ENCODE results near the gene ARHGDIA.
"Not testable (repeated sequence)": the region's sequence is repeated elsewhere in the genome, so short reads cannot be mapped to it uniquely, and the experiment has no call there.

ARHGDIA gene

DNA sequence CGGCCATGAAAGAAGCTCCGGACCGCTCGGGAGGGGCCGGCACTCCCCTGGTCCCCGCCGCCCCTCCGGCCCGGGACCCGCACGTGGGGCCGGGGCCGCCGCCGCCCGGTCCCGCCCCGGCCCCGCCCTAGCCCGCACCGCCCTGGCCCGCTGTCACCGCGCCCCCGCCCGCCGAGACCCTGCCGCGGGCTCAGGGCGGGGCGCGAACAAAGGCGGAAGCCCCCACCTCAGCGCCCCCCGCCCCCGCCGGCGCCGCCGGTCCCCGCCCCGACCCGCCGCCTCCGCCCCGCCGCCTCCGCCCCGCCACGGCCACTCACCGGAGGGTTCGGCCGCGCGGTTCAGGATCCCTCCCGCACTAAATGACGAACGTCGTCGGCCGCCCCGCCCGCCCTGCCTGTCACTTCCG is at the start of gene ARHGDIA:
ARHGDIA (minus strand) TSS at position 357 of the 406 bp plus-strand sequence. CDS start 1,407 bp downstream, outside the sequence.
- no peak for DNase-seq

DNA sequence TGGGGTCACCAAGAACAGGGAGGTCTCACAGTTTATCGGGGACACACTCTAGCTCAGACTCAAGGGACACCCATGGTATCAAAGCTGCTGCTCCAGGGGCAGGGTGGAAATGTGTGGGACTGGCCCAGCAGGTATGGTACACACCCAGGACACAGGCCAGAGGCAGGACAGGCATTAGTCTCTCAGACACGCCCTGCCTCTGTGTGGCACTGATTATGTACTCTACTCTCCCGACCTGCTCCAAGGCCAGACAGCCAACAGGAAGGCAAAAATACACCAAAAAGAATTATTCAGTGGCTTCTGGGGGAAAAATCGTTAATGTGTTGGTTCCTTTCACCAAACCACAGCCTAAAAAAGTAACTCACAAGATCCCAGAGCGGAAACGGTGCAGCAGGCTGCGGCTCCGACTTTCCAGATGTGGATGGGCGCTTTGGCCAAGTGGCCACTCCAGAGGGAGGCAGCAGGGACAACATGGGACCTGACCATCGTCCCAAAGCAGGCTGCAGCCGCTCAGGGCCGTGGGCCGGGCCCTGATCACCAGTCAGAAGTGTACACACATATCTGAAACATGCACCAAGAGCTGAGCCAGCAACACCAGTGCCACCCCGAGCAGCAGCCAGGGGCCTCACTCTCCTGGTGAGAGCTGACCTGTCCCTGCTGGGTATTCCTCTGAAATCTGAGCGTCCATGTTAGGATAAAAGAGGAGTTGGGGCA is 47.9 kb upstream of the ARHGDIA start:
- DNase-seq: no peak

DNA sequence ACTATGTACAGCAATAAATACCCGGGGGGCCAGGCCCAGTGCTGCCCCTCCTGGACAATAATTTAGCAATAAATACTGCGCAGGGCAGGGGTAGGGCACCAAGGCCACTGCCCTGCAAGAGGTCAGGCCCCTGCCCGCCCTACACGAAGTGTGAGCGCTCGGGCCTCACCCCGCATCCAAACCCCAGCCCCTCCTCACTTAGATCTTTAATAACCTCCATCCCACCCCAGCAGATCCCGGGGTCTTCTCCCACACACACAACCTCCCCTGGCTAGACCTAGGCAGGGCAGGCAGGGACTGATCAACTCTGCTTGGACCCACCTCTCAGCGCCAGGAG is 47.2 kb upstream of the ARHGDIA start:
- not testable (repeated sequence) for DNase-seq

DNA sequence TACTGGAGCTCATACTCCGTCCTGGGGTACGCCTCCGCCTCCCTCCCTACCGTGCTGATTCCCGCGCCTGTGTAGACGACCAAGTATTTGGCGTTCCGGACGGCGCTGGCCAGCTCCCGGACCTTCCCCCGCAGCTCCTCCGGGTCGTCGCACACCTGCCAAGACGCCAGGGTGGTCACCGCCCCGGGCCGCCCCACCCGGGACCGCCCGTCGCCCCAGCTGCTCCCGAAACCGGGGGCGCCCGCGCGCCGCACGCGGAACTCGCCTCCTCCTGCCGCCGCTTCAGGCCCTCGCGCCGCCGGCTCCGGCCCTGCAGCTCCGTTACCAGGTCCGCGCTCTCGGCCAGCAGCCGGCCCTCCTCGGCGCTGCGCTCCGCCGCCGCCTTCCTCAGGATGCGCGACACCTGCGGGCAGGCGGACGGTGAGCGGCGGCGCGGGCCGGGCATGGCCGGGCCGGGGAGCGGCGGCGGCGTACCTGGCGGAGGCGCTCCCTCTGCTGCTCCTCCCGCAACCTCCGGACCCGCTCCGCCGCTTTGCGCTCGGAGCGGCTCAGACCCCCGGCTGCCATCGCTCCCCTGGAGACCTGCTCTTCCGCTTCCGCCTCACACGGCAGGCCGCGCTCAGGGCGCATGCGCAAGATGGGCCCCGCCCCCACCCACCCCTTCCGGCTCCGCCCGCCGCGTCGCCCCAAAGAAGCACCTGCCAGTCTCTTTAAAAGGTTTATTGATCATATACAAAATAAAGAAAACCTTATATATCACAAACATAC is 46.6 kb upstream of the ARHGDIA start, which contains the start of gene SIRT7:
SIRT7 (minus strand) TSS at position 612 of the 768 bp plus-strand sequence; CDS start at position 567, 45 bp downstream.
- DNase-seq: peak; percentile 90

DNA sequence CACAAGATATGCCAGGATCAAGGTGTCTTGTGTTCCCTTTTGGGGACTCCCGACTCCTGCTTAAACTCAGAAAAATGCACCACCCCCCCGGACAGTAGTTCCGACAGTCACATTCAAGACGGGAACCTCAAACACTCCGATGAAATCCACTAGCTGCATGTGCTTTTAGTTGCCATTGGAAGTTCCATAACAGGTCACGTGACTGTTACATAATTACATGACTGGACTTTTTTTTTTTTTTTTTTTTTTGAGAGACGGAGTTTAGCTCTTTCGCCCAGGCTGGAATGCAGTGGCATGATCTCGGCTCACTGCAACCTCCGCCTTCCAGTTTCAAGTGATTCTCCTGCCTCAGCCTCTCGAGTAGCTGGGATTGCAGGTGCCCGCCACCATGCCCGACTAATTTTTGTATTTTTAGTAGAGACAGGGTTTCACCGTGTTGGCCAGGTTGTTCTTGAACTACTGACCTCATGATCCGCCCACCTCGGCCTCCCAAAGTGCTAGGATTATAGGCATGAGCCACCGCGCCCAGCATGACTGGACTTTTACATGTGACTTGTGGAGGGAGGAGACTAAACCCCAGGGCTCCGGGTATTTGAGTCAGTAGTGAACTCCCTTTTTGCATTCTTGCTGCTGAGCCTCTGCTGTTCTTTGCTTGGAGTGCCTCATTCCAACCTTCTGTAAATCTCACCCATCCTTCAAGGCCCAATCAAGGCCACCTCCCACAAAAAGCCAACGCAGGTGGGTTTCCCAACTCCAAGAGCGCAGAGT is 45.3 kb upstream of the ARHGDIA start:
- no peak for DNase-seq

DNA sequence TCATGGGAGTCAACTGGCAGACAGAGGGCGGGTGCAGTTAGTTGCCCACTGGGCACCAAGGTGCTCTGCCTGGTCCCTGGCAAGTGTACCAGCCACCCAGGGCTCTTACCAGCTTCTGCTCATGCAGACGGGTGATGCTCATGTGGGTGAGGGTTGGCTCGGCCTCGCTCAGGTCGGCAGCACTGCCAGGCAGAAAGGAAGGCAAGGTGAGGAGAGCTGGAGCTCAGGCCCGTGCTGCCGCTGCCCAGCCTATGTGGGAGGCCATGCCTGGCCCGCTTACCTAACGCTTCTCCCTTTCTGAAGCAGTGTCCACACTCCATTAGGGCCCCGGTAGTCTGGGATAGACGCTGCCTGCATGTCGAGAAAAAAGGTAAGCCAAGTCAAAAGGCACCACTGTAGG is 44.2 kb upstream of the ARHGDIA start:
- DNase-seq: no peak

DNA sequence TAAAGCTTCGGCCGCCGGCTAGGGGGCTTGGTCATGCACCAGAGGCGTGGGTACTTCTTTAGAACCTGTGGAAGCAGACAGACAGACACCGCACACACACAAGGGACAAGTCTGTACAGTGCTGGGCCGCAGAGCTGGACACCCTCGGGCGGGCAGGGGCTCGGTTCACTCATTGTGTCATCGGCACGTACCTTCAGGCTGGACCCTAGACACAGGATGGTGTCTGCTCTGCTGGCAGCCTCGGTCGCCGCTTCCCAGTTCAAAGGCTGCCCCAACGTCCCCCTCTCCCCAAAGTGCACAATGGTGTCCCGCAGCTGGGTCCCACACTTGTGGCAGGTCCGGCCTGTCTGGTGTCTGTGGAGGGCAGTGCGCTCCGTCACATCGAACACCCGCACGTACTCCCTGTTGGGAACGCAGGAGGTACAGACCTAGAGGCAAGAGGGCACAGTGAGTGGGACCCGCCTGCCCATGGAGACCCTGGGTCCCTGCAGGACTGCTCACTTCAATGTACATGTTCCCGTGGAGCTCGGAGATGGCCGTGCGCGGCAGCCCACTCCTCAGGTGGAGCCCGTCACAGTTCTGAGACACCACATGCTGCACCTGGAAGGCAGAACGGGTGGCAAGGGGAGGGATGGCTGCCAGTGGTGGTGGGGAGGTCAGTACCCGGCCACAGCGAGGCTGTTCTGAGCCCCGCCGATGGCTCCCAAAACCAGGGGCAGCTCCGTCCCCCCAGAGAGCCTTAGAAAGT is 43.1 kb upstream of the ARHGDIA start:
- DNase-seq: no peak

DNA sequence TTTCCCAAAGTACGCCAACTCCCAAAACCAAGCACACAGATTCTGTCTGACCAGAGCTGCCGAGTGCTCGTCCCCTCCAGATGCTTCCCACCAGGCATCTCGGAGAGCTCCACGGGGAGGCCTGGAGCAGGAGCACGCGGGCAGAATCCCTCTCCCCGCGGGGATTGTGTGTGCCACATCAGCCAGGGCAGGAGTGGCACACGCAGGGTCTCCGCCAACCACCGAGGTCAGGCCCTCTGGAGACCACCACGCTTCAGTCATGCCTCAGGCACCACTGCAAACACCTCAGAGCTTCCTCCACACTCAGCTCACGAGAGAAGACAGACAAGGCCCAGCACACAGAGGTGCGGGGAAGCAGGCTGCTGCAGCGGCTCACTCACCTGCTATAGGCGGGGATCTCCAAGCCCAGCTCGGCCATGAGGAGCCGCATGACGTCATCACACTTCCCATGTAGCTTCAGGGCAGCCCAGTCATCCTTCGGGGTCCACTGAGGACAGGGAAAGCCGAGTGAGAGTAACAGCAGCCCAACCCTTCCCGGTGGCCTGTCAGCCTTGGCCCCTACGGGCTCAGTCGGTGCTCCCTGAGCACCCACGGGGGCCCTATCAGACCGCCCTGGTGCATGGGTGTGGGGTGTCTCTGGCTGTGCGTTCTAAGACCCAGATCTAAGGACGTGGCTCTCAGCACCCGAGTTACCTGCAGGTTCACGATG is 42.4 kb upstream of the ARHGDIA start:
- no peak for DNase-seq

DNA sequence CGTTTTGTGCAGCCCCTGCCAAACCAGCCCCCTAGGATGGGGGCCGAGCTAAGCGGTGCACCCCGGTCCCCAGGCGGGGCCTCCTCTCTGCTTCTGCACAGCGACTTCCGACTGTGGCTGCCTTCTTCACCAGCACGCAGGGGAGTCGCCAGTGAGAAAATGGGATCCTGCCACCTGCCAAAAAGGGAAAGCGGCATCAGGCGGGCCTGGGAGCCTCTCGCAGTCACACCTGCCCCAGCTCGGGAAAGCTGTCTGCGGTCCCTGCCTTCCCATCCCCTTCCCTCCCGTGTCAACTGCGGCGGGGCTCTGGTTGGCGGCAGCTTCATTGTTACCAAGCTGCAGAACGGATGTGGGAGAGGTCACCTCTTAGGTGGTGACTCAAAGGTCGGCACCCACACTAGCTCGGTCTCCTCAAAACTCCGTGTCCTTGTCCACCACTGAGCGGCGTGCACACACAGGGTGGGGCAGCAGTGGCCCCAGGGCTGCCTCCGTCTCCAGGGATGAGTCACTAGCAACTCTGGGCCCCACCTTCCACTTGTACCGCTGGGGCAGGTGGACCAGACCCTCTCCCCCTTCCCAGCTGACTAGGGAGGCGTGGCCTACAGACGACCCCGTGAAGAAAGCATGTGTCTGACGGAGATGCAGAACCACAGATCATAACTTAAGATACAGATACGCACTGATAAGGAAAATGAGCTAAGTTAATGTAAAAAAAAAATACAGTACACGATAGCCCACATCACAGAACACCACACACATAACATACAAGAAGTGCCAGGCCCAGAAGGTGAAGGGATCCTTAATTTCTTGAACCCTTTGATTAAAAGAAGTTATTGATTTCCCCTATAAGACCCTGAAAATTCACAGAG is 41.5 kb upstream of the ARHGDIA start:
- DNase-seq: no peak

DNA sequence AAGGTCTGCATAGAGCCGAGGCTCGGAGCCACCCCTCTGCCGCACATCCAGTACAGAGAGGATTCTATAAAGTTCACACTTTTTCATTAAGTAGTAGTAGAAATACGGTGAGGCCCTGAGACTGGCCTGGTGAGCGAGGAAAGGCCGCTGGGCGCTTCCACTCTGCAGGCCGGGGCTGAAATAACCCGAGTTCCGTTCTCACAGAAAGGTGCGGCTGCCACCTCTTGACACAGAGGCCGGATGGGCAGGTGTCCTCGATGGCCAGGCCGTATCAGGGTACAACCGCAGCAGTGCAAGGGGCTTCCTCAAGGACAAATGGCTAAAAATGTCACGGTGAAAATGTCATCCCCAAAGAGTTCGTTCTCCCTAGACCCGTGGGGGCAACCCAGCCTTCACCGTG is 40.8 kb upstream of the ARHGDIA start:
- no peak for DNase-seq

DNA sequence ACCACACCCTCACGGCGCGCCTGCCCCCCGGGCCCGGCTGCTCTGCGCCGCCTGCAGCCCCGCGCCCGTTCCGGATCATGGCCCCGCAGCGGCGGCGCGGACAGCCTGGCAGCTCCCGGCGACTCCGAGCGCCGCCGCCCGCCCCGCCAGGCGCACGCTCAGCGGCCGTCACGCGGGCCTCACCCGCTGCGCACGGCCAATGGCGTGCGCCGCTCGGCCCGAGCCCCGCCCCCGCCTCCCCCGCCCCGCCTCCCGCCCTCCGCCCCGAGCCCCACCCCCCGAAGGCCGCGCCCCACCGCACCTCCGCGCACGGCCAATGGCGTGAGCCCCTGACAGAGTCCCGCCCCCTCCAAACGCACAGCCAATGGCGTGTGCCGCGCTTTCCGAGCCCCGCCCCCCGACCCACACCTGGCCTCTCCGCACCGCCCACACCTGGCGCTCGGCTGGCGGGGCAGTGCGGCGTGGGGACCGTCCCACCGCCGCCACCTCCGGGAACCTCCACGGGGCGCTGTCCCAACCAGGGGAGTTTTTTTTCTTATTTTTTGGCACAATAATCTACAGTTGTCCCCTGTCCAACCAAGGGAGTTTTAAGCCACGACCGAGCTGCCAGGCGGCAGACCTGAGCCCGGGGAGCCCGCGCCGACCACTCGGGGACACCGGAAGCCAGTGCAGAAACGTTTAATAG is 40.3 kb upstream of the ARHGDIA start, which contains the start of gene PCYT2:
PCYT2 (minus strand) TSS at position 123 of the 685 bp plus-strand sequence; CDS start at position 79, 44 bp downstream.
- peak; percentile 94 for DNase-seq

DNA sequence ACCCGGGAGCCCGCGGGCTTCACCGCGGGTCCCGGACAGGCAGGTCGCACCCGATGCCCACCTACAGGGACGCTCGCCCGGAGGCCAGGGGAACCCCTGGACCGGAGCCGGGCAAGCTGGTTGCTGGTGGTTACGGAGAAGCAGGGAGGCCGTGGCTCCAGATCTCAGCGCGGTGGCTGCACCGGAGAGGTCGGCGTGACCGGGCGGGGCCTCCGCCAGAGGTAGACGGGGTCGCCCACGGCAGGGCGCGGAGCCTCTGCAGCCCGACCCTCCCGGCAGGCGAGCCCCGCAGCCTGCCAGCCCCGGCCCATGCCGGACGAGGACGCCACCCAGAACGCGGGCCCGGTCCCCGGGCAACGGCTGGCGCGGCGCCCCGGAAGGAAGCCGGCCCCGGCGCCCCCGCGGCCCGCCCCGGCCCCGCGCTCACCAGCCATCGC is 39.7 kb upstream of the ARHGDIA start:
- DNase-seq: no peak

DNA sequence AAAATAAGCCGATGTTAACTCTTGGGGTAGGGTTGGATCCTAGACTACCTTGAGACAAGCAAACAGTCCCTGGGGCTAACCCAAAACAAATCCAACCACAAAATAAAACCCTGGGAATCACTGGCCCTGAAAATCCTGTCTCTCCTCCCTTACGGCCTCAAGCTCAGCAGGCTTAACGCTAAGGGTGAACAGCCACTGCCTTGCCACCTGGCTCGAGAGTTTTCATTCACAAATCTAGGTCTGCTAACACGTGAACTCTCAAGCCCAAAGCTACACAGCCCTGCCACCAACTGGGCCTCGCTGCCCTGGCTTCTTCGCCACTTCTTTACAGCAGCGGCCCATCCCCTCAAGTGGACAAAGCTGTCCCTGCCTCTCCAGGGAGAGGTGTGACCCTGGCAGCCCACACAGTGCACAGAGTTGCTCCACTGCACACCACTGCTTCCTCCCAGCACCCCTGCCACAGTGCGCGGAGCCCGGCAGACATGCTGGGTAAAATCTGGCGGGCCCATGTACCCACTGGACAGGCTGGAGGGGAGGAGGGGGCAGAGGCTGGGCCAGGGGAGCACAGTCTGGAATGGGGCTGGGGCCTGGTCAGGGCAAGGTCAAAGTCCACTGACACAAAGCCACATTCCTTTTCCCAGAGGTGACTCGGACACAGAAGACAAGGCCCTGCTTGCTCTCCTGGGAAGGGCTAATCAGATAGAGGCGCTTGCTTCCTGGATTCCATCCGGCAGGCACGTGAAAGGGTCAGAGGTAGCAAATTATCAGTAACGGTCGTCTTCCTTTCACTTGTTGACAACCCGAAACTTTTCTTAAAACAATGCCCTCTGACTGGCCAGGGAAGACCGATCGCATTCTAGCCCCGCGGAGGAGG is 39.1 kb upstream of the ARHGDIA start:
- peak; percentile 49 for DNase-seq

DNA sequence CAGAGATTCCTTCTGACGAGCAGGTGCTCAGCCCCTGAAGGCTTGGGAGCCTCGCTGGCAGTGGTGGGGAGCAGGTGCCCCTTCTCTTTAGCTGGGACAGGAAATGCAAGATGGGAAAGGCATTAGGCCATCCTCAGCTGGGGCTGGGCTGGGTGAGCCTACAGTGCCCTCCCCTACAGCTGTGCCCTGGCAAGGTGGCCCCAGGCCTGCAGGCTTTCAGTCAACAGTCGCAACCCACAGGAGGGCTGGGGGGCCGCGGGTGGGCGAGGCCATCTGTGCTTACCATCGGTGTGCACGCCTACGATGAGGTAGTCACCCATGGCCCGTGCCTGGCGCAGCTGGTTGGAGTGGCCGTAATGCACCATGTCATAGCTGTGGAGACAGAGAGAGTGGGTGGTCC is 38.1 kb upstream of the ARHGDIA start:
- DNase-seq: no peak

DNA sequence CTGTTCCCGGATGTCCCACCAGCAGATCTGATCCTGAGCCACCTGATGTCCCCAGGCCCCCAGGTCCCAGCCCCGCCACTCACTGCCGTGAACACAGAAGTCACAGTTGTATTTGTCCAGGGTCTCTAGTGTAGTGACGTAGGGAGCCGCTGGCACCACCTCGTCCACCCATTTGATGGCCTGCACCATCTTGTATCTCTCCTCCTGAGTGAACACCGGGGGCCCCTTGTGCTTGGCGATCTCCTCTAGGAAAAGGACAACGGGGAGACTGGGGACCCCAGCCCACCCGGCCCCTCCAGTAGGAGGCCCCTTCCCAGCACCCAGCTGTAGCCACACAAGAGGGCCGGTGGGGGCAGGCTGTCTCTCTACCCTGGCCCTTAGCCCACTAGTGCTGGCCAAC is 37.7 kb upstream of the ARHGDIA start:
- DNase-seq: no peak

DNA sequence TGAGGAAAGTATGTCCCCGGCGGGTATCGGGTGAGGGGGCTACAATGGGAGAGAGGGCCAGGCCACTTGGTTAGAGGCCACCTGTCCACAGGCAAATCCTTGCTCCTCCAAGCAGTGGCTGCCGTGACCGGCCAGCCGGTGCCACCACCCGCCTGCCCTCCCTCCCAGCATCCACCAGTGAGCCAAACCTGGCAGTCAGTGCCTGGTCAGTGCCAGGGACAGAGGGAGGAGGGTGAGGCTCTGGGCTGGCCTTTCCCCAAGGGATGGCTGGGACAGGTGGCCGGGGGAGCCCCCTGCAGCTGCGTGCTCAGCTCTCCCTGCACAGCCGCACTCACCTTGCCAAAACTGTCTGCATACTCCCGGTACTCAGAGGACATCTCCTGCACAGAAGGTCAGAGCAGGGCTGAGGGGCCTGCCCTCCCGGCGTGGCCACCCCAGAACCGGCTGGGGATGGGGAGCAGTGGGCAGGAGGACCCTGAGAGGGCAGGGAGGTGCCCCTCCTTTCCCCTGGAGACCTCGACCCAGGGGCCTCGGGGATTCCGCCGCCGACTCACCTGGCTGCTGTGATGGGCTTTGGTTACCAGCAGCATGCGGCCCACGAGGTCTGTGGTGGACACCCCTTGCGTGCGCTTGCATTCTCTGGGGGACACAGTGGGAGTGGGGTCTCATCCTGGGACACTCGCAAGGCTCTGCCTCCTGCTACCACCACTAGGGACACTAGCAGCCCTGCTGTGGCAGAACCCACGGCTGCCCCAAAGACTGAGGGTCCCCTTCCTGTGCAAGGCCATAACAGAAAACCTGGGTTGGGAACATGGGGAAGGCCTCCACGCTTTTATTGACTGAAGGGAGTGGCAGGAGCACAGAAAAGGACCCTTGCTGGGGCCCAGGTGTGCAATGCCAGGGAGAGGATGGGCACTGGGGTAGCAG is 36.3 kb upstream of the ARHGDIA start:
- no peak for DNase-seq

DNA sequence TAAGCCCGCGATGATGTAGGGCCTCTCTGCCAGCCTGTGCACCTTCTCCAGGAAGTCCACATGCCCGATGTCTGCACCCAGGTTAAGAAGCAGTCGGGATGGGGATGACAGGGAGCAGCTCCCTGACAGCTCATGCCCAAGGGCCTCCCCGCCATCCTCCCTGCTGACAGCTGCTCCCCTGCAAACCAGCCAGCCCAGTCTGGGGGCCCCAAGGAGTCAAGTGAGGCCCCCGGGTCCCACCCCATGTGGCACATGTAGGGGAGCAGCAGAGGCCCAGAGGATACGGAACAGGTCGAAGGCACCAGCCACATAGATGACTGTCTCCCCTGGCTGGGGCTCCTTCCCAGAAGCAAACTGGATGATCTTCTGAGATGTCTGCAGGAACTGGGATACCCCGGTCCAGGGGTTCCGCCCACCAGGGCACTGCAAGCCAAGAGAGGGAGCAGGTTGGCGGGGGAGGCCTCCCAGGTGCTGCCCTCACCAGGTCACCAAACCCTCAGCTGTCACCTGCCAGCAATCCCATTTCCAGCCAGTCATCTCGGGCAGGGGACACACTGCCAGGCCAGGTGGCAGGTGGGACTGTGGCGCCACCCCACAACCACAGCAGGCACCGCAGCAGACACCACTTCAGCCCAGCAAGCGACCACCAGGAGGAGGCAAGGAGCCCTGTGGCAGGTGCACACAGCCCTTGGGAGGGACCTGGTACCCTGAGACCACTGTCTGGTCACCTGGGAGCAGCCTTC is 35.5 kb upstream of the ARHGDIA start:
- DNase-seq: no peak

Measured in NCI-H82 (cell line).